ENCODE measurements around the gene RTN4.

RTN4 gene

DNA sequence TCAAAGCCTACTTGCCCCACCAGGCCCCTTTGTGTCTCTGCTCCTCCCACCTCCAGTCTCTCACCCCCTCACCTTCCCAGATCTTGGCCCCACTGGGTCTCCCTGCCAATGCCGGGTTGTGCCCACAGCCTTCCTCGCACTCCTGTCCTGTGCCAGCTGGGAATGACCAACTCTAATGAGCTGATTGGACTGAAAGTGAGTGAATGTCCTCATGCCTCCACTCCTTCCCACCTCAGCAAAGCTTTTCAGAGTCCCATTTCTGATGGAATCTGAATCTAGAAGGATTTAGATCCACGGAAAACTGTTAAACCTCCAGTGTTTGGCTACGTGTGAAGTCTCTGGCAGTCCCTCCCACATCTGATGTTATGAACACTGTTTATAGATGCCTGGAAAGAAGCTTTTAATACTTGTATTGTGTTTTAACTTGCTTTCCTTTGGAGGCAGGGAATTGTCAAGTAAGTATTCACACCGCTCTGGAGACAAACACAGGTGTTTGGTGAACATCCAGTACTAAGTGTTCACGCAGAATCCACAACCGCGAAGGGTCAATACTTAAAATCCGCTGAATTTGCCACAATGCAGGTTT is 103.9 kb downstream of the RTN4 start:
- H3K4me1 Mint-ChIP-seq (ENCODE audit: low read depth), result peaks cover 10% of the 10 kb centered on the region
- H3K36me3 Mint-ChIP-seq (ENCODE audit: low read depth), result peaks cover 2% of the 10 kb centered on the region
- DNase-seq (ENCODE audit: low spot score), result no peak
- H3K27ac Mint-ChIP-seq, result peak overlapping the region; percentile 13
- no peaks in the 10 kb centered on the region for H3K27me3 Mint-ChIP-seq (ENCODE audit: low read depth)
- no peak overlapping the region for H3K4me3 Mint-ChIP-seq
- no peaks in the 10 kb centered on the region for H3K9me3 Mint-ChIP-seq

DNA sequence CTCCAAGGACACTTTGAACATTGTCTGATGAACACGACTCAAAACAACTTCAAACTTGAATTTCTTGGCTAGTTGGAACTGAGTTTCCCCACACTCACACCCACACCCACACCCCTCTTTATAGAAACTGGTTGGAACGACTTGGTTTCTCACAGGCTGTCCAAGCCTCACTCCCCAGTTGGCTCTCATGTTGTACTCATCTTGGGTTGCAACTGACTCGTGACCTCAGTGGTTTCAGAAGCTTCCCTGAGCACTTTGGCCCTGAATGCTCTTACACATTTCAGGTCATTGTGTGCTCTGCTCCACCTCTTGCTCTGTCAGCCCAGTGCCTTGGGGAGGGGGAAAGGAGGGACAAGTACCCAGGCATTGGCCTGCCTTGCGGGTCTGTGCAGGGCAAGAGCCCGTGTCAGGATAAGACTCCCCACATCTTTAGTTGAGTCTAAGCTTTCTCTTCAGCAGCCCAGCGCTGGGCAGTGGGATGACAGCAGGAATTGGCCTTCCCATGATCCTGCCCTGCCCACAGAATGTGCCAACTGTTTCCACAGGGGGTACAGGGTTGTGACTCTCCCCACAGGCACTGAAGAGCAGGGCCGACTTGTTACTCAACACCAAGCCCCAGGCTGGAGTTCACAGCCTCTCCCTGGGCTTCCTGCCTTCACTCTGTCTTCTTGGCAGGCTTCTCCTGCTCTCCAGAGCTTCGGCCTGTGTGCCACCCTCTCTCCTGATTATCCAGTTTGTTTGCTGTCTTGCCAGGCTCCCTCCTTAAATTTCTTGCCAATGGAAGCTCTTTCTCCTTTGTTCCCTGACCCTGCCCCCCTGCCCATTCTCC is 104.6 kb downstream of the RTN4 start:
- peak; percentile 37 for DNase-seq (ENCODE audit: low spot score)
- no peaks in the 10 kb centered on the region for H3K9me3 Mint-ChIP-seq
- no peak overlapping the region for H3K4me3 Mint-ChIP-seq
- peak overlapping the region; percentile 72 for H3K27ac Mint-ChIP-seq
- peaks cover 10% of the 10 kb centered on the region for H3K4me1 Mint-ChIP-seq (ENCODE audit: low read depth)
- H3K27me3 Mint-ChIP-seq (ENCODE audit: low read depth), result peaks cover 2% of the 10 kb centered on the region
- peaks cover 2% of the 10 kb centered on the region for H3K36me3 Mint-ChIP-seq (ENCODE audit: low read depth)

DNA sequence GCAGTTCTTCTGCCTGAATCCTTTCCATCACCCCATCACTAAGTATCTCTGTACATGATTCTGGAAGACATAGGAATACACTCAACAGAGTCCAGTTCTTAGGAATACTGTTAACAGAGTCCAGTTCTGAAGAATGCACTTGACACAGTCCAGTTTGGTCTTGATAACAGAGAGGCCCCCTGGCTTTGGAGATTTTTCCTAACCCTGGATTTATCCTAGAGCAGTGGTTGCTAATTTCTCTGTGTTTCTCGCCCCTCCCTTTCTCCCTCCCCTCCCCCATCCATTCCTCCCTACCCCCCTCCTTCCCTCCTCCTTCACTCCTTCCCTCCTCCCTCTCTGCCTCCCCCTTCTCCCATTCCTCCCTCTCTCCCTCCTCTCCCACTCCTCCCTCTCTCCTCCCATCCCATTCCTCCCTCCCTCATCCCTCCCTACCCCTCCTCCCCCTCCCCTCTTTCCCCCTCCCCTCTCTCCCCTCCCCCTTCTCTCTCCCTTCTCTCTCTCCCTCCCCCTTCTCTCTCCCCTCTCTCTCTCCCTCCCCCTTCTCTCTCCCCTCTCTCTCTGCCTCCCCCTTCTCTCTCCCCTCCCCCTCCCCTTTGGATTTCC is 105.4 kb downstream of the RTN4 start:
- Mint-ChIP-seq H3K9me3 (no peaks in the 10 kb centered on the region), H3K4me1 (ENCODE audit: low read depth) (peaks cover 10% of the 10 kb centered on the region), H3K27ac (no peak overlapping the region), H3K27me3 (ENCODE audit: low read depth) (peaks cover 2% of the 10 kb centered on the region), H3K4me3 (no peak overlapping the region), H3K36me3 (ENCODE audit: low read depth) (peaks cover 2% of the 10 kb centered on the region)
- no peak for DNase-seq (ENCODE audit: low spot score)

DNA sequence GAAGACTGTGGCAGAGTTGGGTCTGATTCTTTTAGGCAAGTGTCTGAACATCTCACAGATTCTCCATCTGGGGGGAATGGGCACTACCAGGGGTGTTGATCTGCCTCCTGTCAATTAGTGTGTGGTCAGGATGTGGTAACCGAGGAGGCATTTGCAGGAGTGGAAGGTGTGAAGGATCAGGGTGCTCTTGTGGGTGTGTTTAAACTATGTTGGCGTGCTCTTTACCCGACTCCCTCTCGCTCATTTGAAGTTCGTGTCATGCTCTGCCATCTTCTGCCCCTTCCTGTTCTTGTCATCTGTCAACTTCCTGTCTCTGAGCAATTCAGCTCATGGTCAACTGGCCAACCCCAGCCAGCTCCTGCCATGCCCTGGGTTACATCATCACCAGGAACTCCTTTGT is 107.9 kb downstream of the RTN4 start:
- Mint-ChIP-seq H3K9me3 (peaks cover 13% of the 10 kb centered on the region), H3K4me3 (no peak overlapping the region), H3K36me3 (ENCODE audit: low read depth) (peaks cover 2% of the 10 kb centered on the region), H3K27ac (no peak overlapping the region), H3K4me1 (ENCODE audit: low read depth) (peaks cover 10% of the 10 kb centered on the region), H3K27me3 (ENCODE audit: low read depth) (peaks cover 5% of the 10 kb centered on the region)
- DNase-seq (ENCODE audit: low spot score), result no peak

DNA sequence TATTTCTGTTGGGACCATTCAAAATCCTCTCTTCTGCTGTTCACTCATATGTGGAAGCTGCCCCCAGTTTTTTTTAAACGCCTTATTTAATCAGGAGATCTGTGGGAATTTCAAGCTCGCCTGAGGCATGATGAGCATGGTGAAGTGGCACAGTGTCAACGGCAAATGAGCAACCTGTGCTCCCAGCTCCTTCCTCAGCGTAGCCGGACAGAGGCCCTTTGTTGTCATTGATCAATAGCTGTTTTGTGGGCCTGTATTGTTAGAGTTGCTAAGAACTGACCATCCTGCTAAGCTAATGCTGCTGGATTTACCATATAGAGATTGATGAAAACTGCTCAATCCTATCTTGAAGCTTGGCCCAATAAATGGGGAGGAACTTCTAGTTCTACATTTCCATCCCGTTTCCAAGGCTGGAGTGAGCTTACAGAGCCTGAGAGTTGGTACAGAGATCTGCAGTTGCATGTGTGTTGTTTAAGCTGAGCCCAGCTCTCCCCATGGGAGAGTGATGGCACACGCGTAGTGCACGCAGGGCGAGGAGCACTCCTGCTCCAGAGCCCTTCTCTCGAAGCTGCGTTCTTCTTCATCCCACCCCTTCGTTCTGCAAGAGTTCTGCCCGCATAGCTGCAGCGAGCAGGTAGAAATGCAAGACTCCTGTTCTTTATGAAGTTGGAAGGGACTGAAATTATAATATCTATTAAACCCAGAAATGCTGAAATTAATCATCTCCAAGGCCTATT is 108.8 kb downstream of the RTN4 start:
- Mint-ChIP-seq H3K4me1 (ENCODE audit: low read depth) (peaks cover 10% of the 10 kb centered on the region), H3K27ac (no peak overlapping the region), H3K4me3 (no peak overlapping the region)

DNA sequence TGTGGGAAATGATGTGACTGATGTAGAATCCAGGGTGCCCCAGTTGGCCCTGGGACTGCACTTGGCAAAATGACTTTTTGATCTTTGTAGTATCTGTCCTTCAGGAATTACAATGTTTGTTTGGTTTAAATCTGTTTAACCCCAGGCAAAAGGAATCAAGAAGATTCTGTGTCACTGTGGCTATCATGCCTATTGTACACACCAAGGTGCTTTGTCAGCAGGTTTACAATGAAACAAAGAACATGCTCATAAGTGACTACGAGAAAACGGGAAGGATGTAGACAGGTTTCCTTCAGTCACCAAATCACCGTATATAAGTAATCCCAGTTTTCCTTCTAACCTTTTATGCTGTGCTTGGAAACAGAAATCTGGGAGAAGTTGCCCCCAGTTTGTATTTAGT is 109.5 kb downstream of the RTN4 start:
- Mint-ChIP-seq H3K4me1 (ENCODE audit: low read depth) (peaks cover 5% of the 10 kb centered on the region), H3K36me3 (ENCODE audit: low read depth) (peaks cover 2% of the 10 kb centered on the region), H3K27ac (no peak overlapping the region), H3K27me3 (ENCODE audit: low read depth) (peaks cover 5% of the 10 kb centered on the region), H3K9me3 (peaks cover 13% of the 10 kb centered on the region), H3K4me3 (no peak overlapping the region)
- DNase-seq (ENCODE audit: low spot score), result no peak

More for the DNA sequence above, 108.8 kb downstream of the RTN4 start:
- peaks cover 2% of the 10 kb centered on the region for H3K36me3 Mint-ChIP-seq (ENCODE audit: low read depth)
- peaks cover 5% of the 10 kb centered on the region for H3K27me3 Mint-ChIP-seq (ENCODE audit: low read depth)
- peaks cover 13% of the 10 kb centered on the region for H3K9me3 Mint-ChIP-seq
- DNase-seq (ENCODE audit: low spot score), result no peak

DNA sequence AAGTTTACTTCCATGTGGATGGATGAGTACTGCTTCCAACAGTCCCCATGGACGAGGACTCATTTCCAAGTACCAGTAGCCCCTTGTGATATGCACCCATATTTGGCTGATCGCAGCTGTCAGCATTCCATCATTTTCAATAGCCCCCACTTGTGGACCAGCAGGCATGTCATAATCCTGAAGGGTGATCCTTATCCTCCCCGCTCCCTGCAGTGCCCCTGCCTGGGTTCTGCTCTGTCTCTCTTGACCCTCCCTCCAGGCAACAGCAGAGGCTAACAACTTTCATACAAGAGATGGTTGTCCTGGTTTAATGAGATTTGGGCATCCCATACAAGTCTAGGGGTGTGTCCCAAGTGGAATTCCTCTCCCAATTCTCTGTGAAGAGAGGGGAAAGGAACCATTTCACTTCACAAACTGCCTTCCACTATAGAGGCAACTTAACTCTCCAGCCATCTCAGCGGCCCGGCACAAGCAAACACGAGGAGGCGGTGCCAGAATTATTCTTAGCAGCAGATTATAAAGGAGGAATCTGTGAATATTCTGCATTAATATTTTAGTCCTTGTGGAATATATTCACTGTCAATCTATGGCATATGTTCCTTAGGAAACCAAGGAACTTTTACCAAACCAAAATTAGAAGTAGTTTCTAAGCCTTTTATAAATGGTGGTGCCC is 110.7 kb downstream of the RTN4 start:
- H3K27ac Mint-ChIP-seq, result no peak overlapping the region
- peaks cover 13% of the 10 kb centered on the region for H3K9me3 Mint-ChIP-seq
- no peak overlapping the region for H3K4me3 Mint-ChIP-seq
- no peaks in the 10 kb centered on the region for H3K36me3 Mint-ChIP-seq (ENCODE audit: low read depth)
- peaks cover 9% of the 10 kb centered on the region for H3K27me3 Mint-ChIP-seq (ENCODE audit: low read depth)
- no peaks in the 10 kb centered on the region for H3K4me1 Mint-ChIP-seq (ENCODE audit: low read depth)
- DNase-seq (ENCODE audit: low spot score), result no peak

DNA sequence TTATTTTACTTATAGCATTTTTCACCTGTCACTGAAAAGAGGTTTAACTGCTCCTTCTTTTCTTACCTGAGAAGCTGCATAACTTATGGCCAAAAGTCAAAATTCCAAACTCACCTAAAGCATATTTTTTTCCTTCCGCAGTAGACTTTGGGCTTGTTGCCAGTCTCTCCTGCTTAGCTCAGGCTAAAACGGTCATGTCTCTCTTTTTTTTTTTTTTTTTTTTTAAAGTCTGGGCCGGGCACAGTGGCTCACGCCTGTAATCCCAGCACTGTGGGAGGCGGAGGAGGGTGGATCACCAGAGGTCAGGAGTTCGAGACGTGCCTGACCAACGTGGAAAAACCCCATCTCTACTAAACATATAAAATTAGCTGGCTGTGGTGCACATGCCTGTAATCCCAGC is 113.5 kb downstream of the RTN4 start:
- Mint-ChIP-seq H3K9me3 (peaks cover 13% of the 10 kb centered on the region), H3K4me3 (no peak overlapping the region), H3K36me3 (ENCODE audit: low read depth) (no peaks in the 10 kb centered on the region), H3K27me3 (ENCODE audit: low read depth) (peaks cover 9% of the 10 kb centered on the region), H3K4me1 (ENCODE audit: low read depth) (no peaks in the 10 kb centered on the region), H3K27ac (no peak overlapping the region)
- DNase-seq (ENCODE audit: low spot score), result no peak

DNA sequence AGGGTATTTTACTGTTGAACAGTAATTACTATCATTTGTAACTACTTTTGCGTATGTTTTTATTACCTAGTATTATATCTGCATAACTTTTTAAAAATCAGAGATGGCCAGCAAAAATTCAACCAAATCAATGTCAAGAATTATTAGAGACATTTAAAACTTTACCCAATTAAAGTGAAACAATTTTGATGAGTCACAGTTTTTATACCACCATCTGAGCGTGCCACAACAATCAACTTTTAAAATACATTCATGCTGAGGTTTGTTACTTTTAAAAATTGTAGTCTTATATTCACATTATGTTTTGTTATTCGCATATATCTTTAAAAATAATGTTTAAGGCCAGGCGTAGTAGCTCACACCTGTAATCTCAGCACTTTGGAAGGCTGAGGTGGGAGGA is 114.9 kb downstream of the RTN4 start:
- Mint-ChIP-seq H3K27ac (no peak overlapping the region), H3K4me1 (ENCODE audit: low read depth) (no peaks in the 10 kb centered on the region), H3K36me3 (ENCODE audit: low read depth) (no peaks in the 10 kb centered on the region), H3K9me3 (peaks cover 13% of the 10 kb centered on the region), H3K4me3 (no peak overlapping the region), H3K27me3 (ENCODE audit: low read depth) (peaks cover 7% of the 10 kb centered on the region)
- DNase-seq (ENCODE audit: low spot score), result no peak

DNA sequence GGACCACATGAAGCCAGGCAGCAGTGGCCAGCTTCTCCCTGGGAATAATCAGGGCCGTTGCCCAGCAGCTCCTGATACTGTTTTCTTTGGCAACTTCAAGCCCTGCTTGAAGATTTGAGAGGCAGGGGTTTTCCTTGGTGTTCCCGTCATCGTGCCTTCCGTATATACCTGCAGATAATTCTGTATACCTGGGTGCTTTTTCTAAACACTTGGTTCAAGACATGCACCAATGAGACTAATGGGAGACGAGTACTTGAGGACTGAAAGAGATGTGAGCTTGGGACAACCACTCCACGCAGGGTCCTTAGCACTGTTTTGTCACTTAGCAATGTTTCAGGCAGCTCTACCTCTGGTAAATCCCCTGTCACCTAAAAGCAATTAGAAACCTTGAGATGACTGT is 118.8 kb downstream of the RTN4 start:
- no peak overlapping the region for H3K4me3 Mint-ChIP-seq
- peaks cover 6% of the 10 kb centered on the region for H3K9me3 Mint-ChIP-seq
- DNase-seq (ENCODE audit: low spot score), result no peak
- H3K36me3 Mint-ChIP-seq (ENCODE audit: low read depth), result no peaks in the 10 kb centered on the region
- H3K27ac Mint-ChIP-seq, result no peak overlapping the region
- H3K27me3 Mint-ChIP-seq (ENCODE audit: low read depth), result peaks cover 6% of the 10 kb centered on the region
- no peaks in the 10 kb centered on the region for H3K4me1 Mint-ChIP-seq (ENCODE audit: low read depth)

DNA sequence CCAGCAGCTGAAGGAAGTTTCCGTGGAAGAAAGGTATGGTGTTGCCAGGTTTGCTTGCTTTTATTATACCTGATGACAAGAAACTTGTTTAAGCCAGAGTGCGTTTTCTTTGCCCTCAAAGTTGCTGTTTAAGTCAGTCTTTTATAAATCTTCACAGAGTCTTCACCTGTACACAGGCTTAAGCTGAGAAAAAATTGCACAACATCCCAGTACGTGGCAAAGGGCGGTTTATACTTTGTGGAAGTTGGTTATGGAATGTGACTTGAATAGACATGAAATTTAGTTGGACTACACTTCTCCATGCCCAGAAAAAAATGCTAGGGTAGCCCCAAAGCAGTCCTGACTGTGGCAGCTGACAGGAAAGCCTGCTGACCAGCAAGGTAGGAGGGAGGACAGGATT is 121.5 kb downstream of the RTN4 start:
- no peak for DNase-seq (ENCODE audit: low spot score)
- no peaks in the 10 kb centered on the region for H3K36me3 Mint-ChIP-seq (ENCODE audit: low read depth)
- H3K27ac Mint-ChIP-seq, result no peak overlapping the region
- H3K4me3 Mint-ChIP-seq, result no peak overlapping the region
- H3K4me1 Mint-ChIP-seq (ENCODE audit: low read depth), result no peaks in the 10 kb centered on the region
- H3K27me3 Mint-ChIP-seq (ENCODE audit: low read depth), result peaks cover 2% of the 10 kb centered on the region
- peaks cover 6% of the 10 kb centered on the region for H3K9me3 Mint-ChIP-seq

DNA sequence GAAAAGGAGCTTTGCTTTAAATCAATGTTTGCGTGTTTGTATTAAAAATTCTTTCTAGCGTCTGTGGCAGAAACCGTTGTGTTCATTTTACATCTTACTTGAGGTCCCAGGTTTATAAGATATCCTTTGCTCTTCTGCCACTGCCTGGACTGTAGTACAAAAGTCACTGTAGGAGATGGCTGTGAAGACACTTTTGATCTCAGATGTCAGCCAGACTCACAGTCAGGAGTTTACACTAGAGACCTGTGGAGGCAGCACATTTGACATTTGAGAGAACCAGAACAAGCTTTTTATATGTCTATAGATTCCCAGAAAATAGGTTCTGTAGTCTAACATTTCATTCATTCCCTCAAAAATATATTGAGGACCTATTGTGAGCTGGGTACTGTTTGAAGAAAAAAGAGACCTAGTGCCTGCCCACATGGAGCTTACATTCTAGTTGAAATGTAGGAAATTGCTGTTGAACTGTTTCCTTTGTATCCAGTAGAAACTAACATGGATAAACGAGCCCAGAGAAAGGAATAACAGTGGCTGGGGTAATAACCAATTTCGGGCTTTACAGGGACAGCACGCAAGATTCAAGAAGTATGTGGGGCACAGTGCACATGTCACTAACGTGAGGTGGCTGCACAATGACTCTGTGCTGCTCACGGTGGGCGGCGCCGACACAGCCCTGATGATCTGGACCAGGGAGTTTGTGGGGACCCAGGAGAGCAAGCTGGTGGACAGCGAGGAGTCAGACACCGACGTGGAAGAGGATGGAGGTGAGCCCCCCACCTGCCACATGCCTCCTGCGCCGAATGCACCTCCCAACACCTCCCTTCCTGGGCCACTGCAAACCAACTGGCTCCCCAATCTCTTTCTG is 122.3 kb downstream of the RTN4 start:
- Mint-ChIP-seq H3K36me3 (ENCODE audit: low read depth) (no peaks in the 10 kb centered on the region), H3K4me1 (ENCODE audit: low read depth) (no peaks in the 10 kb centered on the region), H3K9me3 (peaks cover 6% of the 10 kb centered on the region), H3K27ac (no peak overlapping the region), H3K27me3 (ENCODE audit: low read depth) (peaks cover 2% of the 10 kb centered on the region), H3K4me3 (no peak overlapping the region)
- no peak for DNase-seq (ENCODE audit: low spot score)

All from T-helper 2 cell treated with Interferon-gamma antibody and Interleukin-4, amounts not matched to agents 5 μg/mL and 100 μg/mL, for 36 hours (primary cell).